Measurements from ENCODE around the gene RNF138.

GRCh38 chr18:32095192-32095899 is 3.7 kb downstream of the RNF138 start:
- TF ChIP-seq SMC3 (IDR thresholded peaks at IDR 0.05; ENCODE audit: borderline replicate concordance, low read length): no peak
- no peak for TF ChIP-seq CTCF (IDR thresholded peaks at IDR 0.05 in 2 of 3, conservative IDR thresholded peaks at IDR 0.05 in 1 of 3; ENCODE audit: control insufficient read depth in 2 of 3, extremely low read depth in 1 of 3, insufficient read depth in 1 of 3, low read depth in 3 of 3, low read length in 3 of 3)
- no peak for TF ChIP-seq CUX1 (IDR thresholded peaks at IDR 0.05; ENCODE audit: insufficient replicate concordance, low read depth, low read length)
- no peak for TF ChIP-seq RELB (IDR thresholded peaks at IDR 0.05; ENCODE audit: low read depth)
- no peak for TF ChIP-seq BRCA1 (IDR thresholded peaks at IDR 0.05; ENCODE audit: low read depth, low read length)
- no peak for TF ChIP-seq ESRRA (IDR thresholded peaks at IDR 0.05; ENCODE audit: low read length)
- TF ChIP-seq TAF1 (IDR thresholded peaks at IDR 0.05; ENCODE audit: borderline replicate concordance, low read depth, low read length): no peak
- TF ChIP-seq RUNX3 (IDR thresholded peaks at IDR 0.05; ENCODE audit: low read length): no peak
- TF ChIP-seq HDAC6 (IDR thresholded peaks at IDR 0.05; ENCODE audit: unreplicated experiment): no peak
- no peak for TF ChIP-seq NRF1 (conservative IDR thresholded peaks at IDR 0.05; ENCODE audit: low read depth, low read length)
